GM12892 (cell line): ENCODE measurements around the gene KREMEN1.

Source experiments
- POLR2A ChIP-seq: IDR thresholded peaks from 2 replicates; pipeline ENCODE4 v1.6.1; 2011; ENCODE audit warnings: low read depth, low read length, control low read depth
- POLR2AphosphoS5 ChIP-seq: IDR thresholded peaks from 2 replicates; pipeline ENCODE4 v1.6.1; 2011; ENCODE audit warnings: low read depth, low read length, control low read depth
- TAF1 ChIP-seq: IDR thresholded peaks from 2 replicates; pipeline ENCODE4 v1.6.1; 2011; ENCODE audit warnings: low read depth, mild to moderate bottlenecking, control low read depth, low read length, borderline replicate concordance

DNA sequence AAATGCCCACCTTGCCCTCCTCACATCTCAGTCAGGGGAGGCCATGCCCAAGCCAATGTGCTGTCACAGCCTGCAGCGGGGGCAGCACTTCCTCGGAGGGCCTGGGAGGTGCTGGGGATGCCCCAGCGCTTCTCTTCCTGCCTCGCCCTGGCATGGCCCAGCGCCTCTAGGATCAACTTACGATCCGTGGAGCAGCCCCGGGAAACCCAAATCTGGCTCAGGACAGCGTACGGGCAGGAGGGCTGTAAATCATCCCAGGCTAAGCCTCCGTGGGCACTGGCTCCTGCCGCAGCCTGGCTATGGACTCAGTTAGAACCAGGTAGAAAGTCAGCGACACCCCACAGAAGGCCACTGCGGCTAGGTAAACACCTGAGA, 71.9 kb downstream of the KREMEN1 start:
- TF ChIP-seq POLR2A (no peak), POLR2AphosphoS5 (no peak), TAF1 (no peak)
